Prostate gland (tissue), 2 donors: Measurements from ENCODE around the gene SEMA3E. TPM values are rescaled to one million over a fixed set of nuclear protein-coding genes. Genes with fewer than 3 reads are reported as not detected.
"Not testable (repeated sequence)": the region's sequence is repeated elsewhere in the genome, so short reads cannot be mapped to it uniquely, and the experiment has no call there.

Experiments used
- DNase-seq: peaks from one replicate; pipeline ENCODE4 v3.0.0-alpha.2; 2019; ENCODE audit warnings: low spot score
- H3K27ac ChIP-seq, 2 donors: fragments of 200-600 bp; sonication (generic); 2 replicates each; pipeline ENCODE4 v1.5.1; 2017 to 2019
- H3K27me3 ChIP-seq: fragments of 200-600 bp; sonication (generic); replicated peaks from 2 replicates; pipeline ENCODE4 v1.5.1; 2019; ENCODE audit not compliant: insufficient read depth
- H3K36me3 ChIP-seq, 2 donors: fragments of 200-600 bp; sonication (generic); 1 replicate in 1 of 2; 2 replicates in 1 of 2; pipeline versions ENCODE4 v1.5.1 to v1.8.1; 2017 to 2019
- H3K4me1 ChIP-seq: fragments of 200-600 bp; sonication (generic); replicated peaks from 2 replicates; pipeline ENCODE4 v1.5.1; 2019
- H3K4me3 ChIP-seq, 2 donors: fragments of 200-600 bp; sonication (generic); 2 replicates each; pipeline ENCODE4 v1.5.1; 2017 to 2019
- H3K9me3 ChIP-seq: fragments of 200-600 bp; sonication (generic); 2 replicates; pipeline ENCODE4 v1.5.1; 2017
- POLR2A ChIP-seq: fragments of 450-650 bp; IDR thresholded peaks from one replicate; pipeline ENCODE4 v1.6.1; 2016; ENCODE audit warnings: antibody characterized with exemption, mild to moderate bottlenecking
- POLR2AphosphoS5 ChIP-seq: sonication (generic); formaldehyde crosslinking; IDR thresholded peaks from one replicate; pipeline ENCODE4 v1.6.1; 2017; ENCODE audit warnings: antibody characterized with exemption
- WGBS: methylation state at CpG from one replicate; pipeline ENCODE4 v1.1.5; 2018; 5-methylcytosine and 5-hydroxymethylcytosine counted together
- intact Hi-C: fragments of 100-400 bp; cut with DNase I; formaldehyde crosslinking; loops from one replicate; pipeline ENCODE4 v1.14.2; 2022
- total RNA-seq, 2 donors: library from RNA; depleted of rRNA; stranded (reverse); fragments of >200 nt; gene quantifications; one replicate each; pipeline ENCODE4 v1.1.0, GENCODE V29; 2016
- TF ChIP-seq, protein P1 (sequence below), 4 experiments: fragments of 200-600 bp in 2 of 4; fragments of 450-650 bp in 2 of 4; sonication (generic) in 2 of 4; IDR thresholded peaks; 1 replicate in 3 of 4; 2 replicates in 1 of 4; pipeline ENCODE4 v1.5.1; 2016 to 2019; ENCODE audit warnings: antibody characterized with exemption in 4 of 4, mild to moderate bottlenecking in 2 of 4, moderate library complexity in 2 of 4

Gene SEMA3E
- total RNA-seq, 2 donors from 2014 or later = 2.6 to 4.8 TPM

GRCh38 chr7:83446102-83446669, 202.8 kb downstream of the SEMA3E start:
- no peaks in the 10 kb centered on the region for H3K4me1 ChIP-seq
- H3K9me3 ChIP-seq = no peaks in the 10 kb centered on the region
- intact Hi-C loops = no loop called here
- no peak for DNase-seq
- no peak overlapping the region for H3K27ac ChIP-seq
- no peak overlapping the region for H3K4me3 ChIP-seq
- WGBS = 50% methylated on average over 4 of the region's 4 CpGs
- no peaks in the 10 kb centered on the region for H3K36me3 ChIP-seq
- no peaks in the 10 kb centered on the region for H3K27me3 ChIP-seq
- TF ChIP-seq, protein P1, sequence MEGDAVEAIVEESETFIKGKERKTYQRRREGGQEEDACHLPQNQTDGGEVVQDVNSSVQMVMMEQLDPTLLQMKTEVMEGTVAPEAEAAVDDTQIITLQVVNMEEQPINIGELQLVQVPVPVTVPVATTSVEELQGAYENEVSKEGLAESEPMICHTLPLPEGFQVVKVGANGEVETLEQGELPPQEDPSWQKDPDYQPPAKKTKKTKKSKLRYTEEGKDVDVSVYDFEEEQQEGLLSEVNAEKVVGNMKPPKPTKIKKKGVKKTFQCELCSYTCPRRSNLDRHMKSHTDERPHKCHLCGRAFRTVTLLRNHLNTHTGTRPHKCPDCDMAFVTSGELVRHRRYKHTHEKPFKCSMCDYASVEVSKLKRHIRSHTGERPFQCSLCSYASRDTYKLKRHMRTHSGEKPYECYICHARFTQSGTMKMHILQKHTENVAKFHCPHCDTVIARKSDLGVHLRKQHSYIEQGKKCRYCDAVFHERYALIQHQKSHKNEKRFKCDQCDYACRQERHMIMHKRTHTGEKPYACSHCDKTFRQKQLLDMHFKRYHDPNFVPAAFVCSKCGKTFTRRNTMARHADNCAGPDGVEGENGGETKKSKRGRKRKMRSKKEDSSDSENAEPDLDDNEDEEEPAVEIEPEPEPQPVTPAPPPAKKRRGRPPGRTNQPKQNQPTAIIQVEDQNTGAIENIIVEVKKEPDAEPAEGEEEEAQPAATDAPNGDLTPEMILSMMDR (IDR thresholded peaks at IDR 0.05) = no peak

DNA sequence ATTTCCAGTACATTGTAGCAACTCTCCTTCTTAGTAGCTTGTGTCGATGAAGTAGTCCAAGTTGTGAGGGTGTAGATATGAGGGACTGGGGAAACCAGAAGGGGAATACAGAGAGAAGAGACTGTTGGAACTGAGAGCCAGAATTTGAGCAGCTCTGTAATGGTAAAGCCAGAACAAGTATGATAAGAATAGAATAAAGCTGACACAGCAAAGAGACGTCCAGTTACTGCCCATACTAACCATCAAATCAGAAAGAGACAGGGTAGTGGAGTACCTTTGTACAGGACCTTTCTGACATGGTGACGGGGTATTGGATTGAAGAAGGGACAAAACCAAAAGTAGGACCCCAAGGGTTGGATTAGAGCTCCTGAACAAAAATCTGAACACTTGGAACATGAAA, 206.0 kb downstream of the SEMA3E start:
- TF ChIP-seq POLR2A (no peak), POLR2AphosphoS5 (no peak)
- TF ChIP-seq, protein P1 (IDR thresholded peaks at IDR 0.05) = no peak
- Histone ChIP-seq H3K27me3 (no peaks in the 10 kb centered on the region), H3K27ac (no peak overlapping the region), H3K9me3 (no peaks in the 10 kb centered on the region), H3K4me3 (no peak overlapping the region), H3K36me3 (no peaks in the 10 kb centered on the region), H3K4me1 (no peaks in the 10 kb centered on the region)
- intact Hi-C loops = no loop called here
- DNase-seq = no peak
- WGBS = 73% methylated on average over 3 of the region's 3 CpGs

- no peaks in the 10 kb centered on the region for H3K27me3 ChIP-seq
- H3K4me1 ChIP-seq = no peaks in the 10 kb centered on the region
- 86% methylated on average over 4 of the region's 4 CpGs for WGBS
- H3K9me3 ChIP-seq = no peaks in the 10 kb centered on the region
- intact Hi-C loops = no loop called here
- DNase-seq = no peak
- no peak overlapping the region for H3K4me3 ChIP-seq
- no peaks in the 10 kb centered on the region for H3K36me3 ChIP-seq
- TF ChIP-seq, protein P1 (IDR thresholded peaks at IDR 0.05) = no peak
- TF ChIP-seq POLR2A (no peak), POLR2AphosphoS5 (no peak)
- no peak overlapping the region for H3K27ac ChIP-seq
Observed at GRCh38 chr7:83439026-83439425, 209.9 kb downstream of the SEMA3E start.

GRCh38 chr7:83430289-83430688, 218.7 kb downstream of the SEMA3E start:
- H3K4me3 ChIP-seq, DNase-seq, H3K27me3 ChIP-seq, H3K27ac ChIP-seq, H3K4me1 ChIP-seq, H3K9me3 ChIP-seq, H3K36me3 ChIP-seq, intact Hi-C loops: not testable (repeated sequence)
- WGBS = 92% methylated on average over 5 of the region's 5 CpGs

GRCh38 chr7:83429493-83429892, 219.4 kb downstream of the SEMA3E start:
- DNase-seq = no peak
- Histone ChIP-seq H3K4me3 (no peak overlapping the region), H3K9me3 (no peaks in the 10 kb centered on the region), H3K36me3 (no peaks in the 10 kb centered on the region), H3K27me3 (no peaks in the 10 kb centered on the region), H3K4me1 (no peaks in the 10 kb centered on the region), H3K27ac (no peak overlapping the region)
- TF ChIP-seq, protein P1 (IDR thresholded peaks at IDR 0.05) = no peak
- TF ChIP-seq POLR2A = no peak
- no peak for TF ChIP-seq POLR2AphosphoS5
- intact Hi-C loops = no loop called here
- 22% methylated on average over 2 of the region's 2 CpGs for WGBS
